ENCODE measurements around the gene GPC5.

- TF ChIP-seq CTCF (IDR thresholded peaks at IDR 0.05; ENCODE audit: control extremely low read depth in 1 of 3, insufficient read depth in 1 of 3, low read depth in 1 of 3, low read length in 3 of 3) (no peak), SIN3A (conservative IDR thresholded peaks at IDR 0.05 in 1 of 2, IDR thresholded peaks at IDR 0.05 in 1 of 2; ENCODE audit: low read depth in 1 of 2, low read length in 2 of 2) (no peak), POLR2A (IDR thresholded peaks at IDR 0.05; ENCODE audit: control extremely low read depth in 1 of 2, low read depth in 2 of 2, low read length in 2 of 2) (no peak), EZH2 (IDR thresholded peaks at IDR 0.05; ENCODE audit: low read depth, low read length, severe bottlenecking) (no peak), SUZ12 (IDR thresholded peaks at IDR 0.05; ENCODE audit: low read length) (no peak), GTF2F1 (IDR thresholded peaks at IDR 0.05; ENCODE audit: borderline replicate concordance, low read depth, low read length) (no peak), CHD1 (IDR thresholded peaks at IDR 0.05; ENCODE audit: low read depth, low read length) (no peak), MAX (IDR thresholded peaks at IDR 0.05) (no peak), JUND (IDR thresholded peaks at IDR 0.05; ENCODE audit: low read length) (no peak), SRF (IDR thresholded peaks at IDR 0.05; ENCODE audit: low read depth, low read length) (no peak)
- TF ChIP-seq, protein P1, sequence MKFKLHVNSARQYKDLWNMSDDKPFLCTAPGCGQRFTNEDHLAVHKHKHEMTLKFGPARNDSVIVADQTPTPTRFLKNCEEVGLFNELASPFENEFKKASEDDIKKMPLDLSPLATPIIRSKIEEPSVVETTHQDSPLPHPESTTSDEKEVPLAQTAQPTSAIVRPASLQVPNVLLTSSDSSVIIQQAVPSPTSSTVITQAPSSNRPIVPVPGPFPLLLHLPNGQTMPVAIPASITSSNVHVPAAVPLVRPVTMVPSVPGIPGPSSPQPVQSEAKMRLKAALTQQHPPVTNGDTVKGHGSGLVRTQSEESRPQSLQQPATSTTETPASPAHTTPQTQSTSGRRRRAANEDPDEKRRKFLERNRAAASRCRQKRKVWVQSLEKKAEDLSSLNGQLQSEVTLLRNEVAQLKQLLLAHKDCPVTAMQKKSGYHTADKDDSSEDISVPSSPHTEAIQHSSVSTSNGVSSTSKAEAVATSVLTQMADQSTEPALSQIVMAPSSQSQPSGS (IDR thresholded peaks at IDR 0.05; ENCODE audit: low read length) = no peak
These were observed 509.0 kb downstream of the GPC5 start for GRCh38 chr13:91907398-91907797.

Data from H1 (cell line).